HG03565 (cell line): ENCODE results near the gene RILPL2.
"Not testable (repeated sequence)": the region's sequence is repeated elsewhere in the genome, so short reads cannot be mapped to it uniquely, and the experiment has no call there.

ENCODE experiments used
- ATAC-seq: cut with Tn5 transposase; IDR thresholded peaks from one replicate; pipeline ENCODE4 v1.9.1; 2021; ENCODE audit warnings: mild to moderate bottlenecking, moderate library complexity; ENCODE audit not compliant: unreplicated experiment

RILPL2 gene

DNA sequence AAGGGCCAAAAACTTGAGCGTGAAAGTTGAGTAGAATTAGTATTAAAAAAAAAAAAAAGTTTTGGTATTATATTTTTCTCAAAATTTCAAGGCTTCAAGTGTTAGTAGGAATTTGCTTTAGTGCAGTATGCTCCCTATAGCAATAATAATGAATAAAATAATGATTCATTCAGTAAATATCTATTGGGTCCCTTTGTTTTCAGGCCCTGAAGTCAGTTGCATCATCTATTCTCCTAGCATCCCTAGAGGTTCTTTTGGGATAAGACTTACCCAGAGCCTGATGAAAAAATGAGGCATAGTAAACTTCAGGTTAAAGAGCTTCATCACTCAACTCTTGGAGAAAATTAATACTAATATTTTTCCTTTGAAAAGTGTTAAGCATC is 51.5 kb downstream of the RILPL2 start:
- no peak for ATAC-seq

DNA sequence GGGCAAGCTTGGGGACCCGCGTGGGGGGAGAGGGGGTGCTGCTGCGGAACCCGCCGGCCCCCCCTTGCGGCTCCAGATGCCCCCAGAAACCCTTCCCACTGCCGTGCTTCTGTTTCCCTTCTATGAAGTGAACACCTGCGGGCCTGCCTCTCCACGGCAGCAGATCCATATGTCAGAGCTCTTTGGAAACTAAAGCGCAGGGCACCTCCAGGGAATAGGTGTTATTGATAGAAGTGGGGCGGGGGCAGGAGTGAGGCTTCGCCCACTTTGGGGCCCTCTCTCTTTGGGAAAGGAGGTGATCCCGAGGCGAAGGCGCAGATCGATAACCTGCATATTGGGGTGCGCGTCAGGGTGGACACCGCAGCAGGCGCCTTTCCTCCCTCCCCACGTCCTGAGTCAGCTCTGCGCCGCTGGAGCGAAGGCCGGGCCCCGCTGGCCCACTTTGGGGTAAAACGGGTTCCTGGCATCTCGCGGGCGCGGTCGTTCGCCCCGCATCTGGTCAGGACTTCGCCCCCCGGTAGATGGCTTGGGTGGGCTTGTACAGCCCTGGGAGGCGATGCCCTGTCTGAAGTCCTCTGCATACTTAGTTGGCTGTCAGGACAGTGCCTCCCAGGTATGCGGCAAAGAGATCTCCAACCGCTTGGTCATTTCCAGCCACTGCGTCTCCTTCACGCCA is 52.0 kb downstream of the RILPL2 start:
- ATAC-seq, result no peak

DNA sequence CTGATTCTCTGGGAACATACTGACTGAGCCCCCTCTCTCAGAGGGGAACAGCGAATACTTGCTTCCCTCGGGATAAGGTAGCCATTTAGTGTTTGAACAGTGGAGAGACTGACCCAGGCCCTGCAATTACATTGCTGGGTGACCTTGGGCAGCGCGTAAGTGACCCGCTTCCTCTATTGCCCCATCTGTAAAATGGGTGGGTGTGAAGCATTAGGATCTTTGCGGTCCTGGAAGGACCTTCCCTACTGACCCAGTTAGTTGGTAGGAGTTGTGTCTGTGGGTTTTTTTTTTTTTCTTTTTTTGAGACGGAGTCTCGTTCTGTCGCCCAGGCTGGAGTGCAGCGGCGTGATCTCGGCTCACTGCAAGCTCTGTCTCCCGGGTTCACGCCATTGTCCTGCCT is 53.8 kb downstream of the RILPL2 start:
- no peak for ATAC-seq

DNA sequence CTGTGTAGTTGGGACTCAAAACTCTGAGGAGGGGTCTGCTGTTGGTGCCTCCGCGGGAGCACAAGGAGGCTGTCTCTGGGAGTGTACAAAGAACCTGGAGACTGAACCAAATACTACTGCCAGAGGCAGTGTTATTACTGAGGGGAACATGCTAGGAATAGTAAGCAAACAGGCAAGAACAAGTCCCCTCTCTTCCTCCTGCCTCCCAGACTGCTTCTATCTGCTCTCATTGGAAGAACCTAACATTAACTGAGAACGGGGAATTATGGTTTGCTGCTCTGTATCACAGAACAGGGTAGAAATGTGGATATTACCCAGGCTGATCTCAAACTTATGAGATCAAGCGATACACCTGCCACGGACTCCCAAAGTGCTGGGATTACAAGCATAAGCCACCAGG is 57.1 kb downstream of the RILPL2 start:
- no peak for ATAC-seq

DNA sequence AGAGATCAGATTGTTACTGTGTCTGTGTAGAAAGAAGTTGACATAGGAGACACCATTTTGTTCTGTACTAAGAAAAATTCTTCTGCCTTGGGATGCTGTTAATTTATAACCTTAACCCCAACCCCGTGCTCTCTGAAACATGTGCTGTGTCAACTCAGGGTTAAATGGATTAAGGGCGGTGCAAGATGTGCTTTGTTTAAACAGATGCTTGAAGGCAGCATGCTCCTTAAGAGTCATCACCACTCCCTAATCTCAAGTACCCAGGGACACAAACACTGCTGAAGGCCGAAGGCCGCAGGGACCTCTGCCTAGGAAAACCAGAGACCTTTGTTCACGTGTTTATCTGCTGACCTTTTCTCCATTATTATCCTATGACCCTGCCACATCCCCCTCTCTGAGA is 64.1 kb downstream of the RILPL2 start:
- ATAC-seq, result not testable (repeated sequence)

DNA sequence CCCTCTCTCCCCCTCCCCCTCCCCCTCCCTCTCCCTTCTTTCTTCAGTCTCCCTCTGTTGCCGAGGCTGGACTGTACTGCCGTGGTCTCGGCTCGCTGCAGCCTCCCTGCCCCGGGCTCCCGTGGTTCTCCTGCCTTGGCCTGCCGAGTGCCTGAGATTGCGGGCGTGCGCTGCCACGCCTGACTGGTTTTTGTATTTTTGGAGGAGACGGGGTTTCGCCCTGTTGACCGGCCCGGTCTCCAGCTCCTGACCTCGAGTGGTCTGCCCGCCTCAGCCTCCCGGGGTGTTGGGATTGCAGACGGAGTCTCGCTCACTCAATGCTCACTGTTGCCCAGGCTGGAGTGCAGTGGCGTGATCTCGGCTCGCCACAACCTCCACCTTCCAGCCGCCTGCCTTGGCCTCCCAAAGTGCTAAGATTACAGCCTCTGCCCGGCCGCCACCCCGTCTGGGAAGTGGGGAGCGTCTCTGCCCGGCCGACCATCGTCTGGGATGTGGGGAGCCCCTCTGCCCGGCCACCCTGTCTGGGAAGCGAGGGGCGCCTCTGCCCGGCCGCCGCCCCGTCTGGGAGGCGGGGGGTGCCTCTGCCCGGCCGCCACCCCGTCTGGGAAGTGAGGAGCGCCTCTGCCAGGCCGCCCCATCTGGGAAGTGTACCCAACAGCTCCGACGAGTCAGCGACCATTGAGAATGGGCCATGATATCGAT is 64.7 kb downstream of the RILPL2 start:
- ATAC-seq, result not testable (repeated sequence)

DNA sequence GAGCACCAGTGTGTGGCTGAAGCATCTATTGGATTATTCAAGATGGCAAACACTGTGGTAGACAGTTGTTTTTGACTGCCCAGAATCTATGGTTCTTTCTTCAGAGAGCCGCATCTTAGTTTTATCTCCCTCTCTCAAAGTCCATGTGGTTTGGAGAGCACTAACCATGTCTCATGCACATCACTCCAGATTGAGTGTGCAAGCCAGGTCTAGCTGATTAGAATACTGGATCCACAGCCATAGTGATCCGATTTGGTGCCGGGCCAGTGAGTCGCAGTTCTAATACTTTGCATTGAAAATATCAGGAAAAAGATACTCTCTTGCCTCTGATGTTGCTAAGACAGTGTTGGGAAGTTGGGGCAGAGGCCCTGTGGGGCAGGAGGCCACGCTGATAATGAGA is 67.3 kb downstream of the RILPL2 start:
- ATAC-seq, result no peak

DNA sequence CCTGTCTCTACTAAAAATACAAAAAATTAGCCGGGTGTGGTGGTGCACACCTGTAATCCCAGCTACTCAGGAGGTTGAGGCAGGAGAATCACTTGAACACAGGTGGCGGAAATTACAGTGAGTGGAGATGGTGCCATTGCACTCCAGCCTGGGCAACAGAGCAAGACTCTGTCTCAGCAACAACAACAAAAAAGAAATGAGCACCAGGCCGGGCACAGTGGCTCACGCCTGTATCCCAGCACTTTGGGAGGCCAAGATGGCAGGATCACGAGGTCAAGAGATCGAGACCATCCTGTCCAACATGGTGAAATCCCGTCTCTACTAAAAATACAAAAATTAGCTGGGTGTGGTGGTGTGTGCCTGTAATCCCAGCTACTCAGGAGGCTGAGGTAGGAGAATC is 68.1 kb downstream of the RILPL2 start:
- ATAC-seq, result not testable (repeated sequence)

DNA sequence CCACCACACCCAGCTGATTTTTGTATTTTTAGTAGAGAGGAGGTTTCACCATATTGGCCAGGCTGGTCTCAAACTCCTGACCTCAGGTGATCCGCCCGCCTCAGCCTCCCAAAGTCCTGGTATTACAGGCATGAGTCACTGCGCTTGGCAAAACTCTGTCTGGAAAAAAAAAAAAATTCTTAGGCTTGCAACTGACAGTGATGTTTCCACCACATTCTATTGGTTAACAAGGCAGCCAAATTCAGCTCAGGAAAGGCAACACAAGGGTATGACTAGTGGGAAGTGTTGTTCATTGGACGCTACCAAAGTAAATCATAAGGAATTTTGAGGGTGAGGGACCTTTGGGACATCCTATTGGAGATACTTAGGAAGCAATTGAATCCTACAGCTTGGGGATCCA is 69.0 kb downstream of the RILPL2 start:
- no peak for ATAC-seq
